ENCODE data around the gene KLF3.

KLF3 gene

DNA sequence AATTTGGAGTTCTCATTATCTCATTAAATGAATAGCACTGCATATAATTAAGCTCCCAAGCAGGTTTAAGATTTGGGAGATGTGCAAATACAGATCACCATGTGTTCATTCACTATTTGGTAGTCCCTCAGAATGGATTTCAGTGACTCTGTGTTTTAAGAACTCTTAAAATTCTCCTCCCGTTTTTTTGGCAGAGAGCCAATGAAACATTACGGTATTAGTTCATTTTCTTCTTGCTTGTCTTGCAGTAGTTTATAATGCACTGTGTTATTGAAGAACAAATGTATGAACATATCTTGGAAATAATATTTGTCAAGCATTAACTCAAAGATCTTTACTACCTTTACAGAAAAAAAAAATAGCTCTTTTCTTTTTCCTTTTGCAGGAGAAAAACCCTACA is 32.7 kb downstream of the KLF3 start:
- TF ChIP-seq, protein P1, sequence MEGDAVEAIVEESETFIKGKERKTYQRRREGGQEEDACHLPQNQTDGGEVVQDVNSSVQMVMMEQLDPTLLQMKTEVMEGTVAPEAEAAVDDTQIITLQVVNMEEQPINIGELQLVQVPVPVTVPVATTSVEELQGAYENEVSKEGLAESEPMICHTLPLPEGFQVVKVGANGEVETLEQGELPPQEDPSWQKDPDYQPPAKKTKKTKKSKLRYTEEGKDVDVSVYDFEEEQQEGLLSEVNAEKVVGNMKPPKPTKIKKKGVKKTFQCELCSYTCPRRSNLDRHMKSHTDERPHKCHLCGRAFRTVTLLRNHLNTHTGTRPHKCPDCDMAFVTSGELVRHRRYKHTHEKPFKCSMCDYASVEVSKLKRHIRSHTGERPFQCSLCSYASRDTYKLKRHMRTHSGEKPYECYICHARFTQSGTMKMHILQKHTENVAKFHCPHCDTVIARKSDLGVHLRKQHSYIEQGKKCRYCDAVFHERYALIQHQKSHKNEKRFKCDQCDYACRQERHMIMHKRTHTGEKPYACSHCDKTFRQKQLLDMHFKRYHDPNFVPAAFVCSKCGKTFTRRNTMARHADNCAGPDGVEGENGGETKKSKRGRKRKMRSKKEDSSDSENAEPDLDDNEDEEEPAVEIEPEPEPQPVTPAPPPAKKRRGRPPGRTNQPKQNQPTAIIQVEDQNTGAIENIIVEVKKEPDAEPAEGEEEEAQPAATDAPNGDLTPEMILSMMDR (IDR thresholded peaks at IDR 0.05; ENCODE audit: low read depth, low read length, missing control alignments) = no peak
- DNase-seq (ENCODE audit: low read depth) = no peak
- no peak overlapping the region for H3K4me3 ChIP-seq (ENCODE audit: low read depth, low read length)
- in situ Hi-C loops (cut with HindIII; ENCODE audit: low sequenced_read_pairs) = no loop called here

DNA sequence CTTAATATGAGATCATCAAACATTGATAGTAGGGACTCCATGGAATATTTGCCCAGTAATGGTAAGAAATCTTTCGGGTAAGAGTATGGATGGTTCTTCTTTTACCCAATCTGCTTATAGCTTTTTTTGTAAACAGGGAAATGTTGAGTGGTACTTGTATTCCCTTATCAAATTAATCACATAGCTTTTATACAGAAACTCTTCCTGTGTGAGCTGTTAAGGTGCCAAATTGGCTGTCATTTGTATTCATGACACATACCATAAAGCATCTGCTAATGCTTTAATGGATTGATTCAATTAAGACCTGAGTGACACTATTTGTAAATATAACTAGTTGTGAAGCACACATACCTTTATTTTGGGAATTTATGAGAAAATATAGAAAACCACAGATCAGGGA is 34.2 kb downstream of the KLF3 start:
- H3K4me3 ChIP-seq (ENCODE audit: low read depth, low read length) = no peak overlapping the region
- TF ChIP-seq, protein P1 (IDR thresholded peaks at IDR 0.05; ENCODE audit: low read depth, low read length, missing control alignments) = no peak
- in situ Hi-C loops (cut with HindIII; ENCODE audit: low sequenced_read_pairs) = no loop called here
- no peak for DNase-seq (ENCODE audit: low read depth)

DNA sequence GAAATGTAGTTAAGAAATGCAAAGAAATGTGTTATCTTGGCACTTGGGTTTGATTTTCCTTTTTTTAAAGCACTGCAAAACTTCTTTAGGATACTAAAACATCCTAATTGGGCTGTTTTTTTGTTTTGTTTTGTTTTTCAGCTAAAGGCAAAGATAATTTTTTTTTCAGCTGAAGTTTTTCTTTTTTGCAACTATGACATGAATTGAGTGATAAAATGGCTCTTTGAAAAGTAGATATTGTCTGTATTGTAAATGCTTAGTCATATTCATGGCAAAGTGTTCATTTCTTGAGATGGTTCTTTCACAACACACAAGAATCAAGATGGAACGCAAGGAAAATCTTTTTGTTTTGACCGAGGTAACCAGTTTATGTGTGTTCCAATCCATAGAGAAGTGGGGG is 35.1 kb downstream of the KLF3 start:
- no peak for DNase-seq (ENCODE audit: low read depth)
- no peak overlapping the region for H3K4me3 ChIP-seq (ENCODE audit: low read depth, low read length)
- in situ Hi-C loops (cut with HindIII; ENCODE audit: low sequenced_read_pairs) = no loop called here
- TF ChIP-seq, protein P1 (IDR thresholded peaks at IDR 0.05; ENCODE audit: low read depth, low read length, missing control alignments) = no peak

DNA sequence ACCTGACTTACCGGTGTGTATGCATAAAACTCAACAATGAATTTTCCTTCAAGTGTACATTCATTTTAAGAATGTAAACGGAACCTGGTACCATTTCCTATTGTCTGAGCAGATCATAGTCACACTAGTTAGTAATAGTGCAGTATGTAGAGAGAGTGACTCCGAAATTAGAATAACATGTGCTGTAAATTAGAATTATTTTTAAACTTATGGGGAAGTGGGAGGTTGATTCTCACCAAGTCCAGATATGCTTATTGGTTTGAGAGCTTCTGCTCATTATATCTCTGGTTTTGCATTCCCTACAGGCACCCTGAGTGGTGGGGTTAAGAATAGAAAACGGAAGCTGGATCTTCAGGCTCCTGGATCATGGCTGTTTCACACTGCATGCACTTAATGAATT is 39.6 kb downstream of the KLF3 start:
- no peak overlapping the region for H3K4me3 ChIP-seq (ENCODE audit: low read depth, low read length)
- DNase-seq (ENCODE audit: low read depth) = no peak
- in situ Hi-C loops (cut with HindIII; ENCODE audit: low sequenced_read_pairs) = no loop called here
- TF ChIP-seq, protein P1 (IDR thresholded peaks at IDR 0.05; ENCODE audit: low read depth, low read length, missing control alignments) = no peak

DNA sequence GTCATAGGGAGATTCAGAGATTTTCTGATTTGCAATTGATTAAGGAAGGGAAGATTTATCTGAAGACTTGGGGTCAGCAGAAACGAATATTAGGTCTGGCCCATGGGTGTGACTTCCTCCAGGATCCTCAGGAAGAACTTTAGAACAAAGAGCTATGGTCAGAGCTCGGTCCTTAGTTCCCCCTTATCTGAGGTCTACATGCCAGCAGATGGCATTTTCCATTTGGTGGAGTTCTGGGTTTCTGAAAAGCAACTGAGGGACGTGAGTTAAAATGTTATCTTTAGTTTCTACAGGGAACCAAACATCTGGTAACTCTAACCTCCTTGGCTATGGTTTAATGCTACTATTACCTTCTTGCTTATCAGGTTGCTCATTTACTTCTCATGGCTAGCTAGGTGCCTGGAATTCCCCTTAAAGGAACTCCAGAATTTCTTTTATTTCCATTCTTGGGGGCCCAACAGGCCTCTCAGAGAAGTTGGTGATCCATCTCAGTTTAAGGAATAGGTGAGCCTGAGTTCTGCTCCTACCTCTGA is 40.7 kb downstream of the KLF3 start:
- no peak overlapping the region for H3K4me3 ChIP-seq (ENCODE audit: low read depth, low read length)
- in situ Hi-C loops (cut with HindIII; ENCODE audit: low sequenced_read_pairs) = no loop called here
- DNase-seq (ENCODE audit: low read depth) = no peak
- TF ChIP-seq, protein P1 (IDR thresholded peaks at IDR 0.05; ENCODE audit: low read depth, low read length, missing control alignments) = no peak

DNA sequence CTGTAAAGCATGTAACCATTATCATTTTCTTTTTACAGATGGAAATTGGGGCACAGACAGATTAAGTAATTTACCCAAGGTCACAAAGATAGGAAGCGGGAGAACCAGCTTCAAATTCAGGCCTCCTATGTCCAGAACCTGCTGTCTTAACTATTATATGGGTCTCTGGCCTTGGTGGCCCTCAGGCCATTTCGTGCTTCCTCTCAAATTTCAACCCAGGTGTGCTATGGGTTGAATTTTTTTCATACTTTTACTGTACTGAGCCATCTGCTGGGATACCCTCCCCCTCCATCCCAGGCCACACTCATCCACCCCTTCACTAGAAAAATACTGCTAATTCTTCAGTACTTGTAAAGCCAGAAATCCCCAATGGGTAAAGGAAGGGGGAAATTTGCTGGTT is 42.3 kb downstream of the KLF3 start:
- TF ChIP-seq, protein P1 (IDR thresholded peaks at IDR 0.05; ENCODE audit: low read depth, low read length, missing control alignments) = no peak
- DNase-seq (ENCODE audit: low read depth) = no peak
- in situ Hi-C loops (cut with HindIII; ENCODE audit: low sequenced_read_pairs) = no loop called here
- no peak overlapping the region for H3K4me3 ChIP-seq (ENCODE audit: low read depth, low read length)

DNA sequence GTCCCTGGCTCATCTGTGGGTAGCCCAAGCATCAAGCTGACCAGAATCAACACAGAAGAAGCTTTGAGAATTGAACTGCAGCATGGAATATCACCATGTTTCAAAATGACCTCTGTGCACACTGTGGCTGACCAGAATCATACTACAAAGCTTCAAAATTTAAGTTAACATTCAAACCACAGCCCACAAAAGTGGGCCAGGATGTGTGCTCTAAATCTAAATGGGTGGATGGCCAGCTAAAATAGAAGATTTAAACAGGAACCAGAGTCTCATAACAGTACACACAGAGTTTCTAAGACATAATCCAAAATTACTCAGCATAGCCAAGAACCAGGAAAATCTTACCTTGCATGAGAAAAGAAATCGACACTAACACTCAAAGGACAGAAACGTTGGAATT is 46.1 kb downstream of the KLF3 start:
- DNase-seq (ENCODE audit: low read depth) = no peak
- in situ Hi-C loops (cut with HindIII; ENCODE audit: low sequenced_read_pairs) = no loop called here
- no peak overlapping the region for H3K4me3 ChIP-seq (ENCODE audit: low read depth, low read length)
- TF ChIP-seq, protein P1 (IDR thresholded peaks at IDR 0.05; ENCODE audit: low read depth, low read length, missing control alignments) = no peak
